AG04449 (cell line): ENCODE measurements around the gene NANOS2.
"Not testable (repeated sequence)": the region's sequence is repeated elsewhere in the genome, so short reads cannot be mapped to it uniquely, and the experiment has no call there.

Experiments used
- CTCF ChIA-PET: fragments of 350-600 bp; formaldehyde crosslinking; extraction: SDS; loops from one replicate; lab custom pipeline; 2021; ENCODE audit warnings: antibody characterized with exemption; lab: Yijun Ruan, JAX
- POLR2A ChIA-PET: fragments of 400-600, 350-600 bp; formaldehyde crosslinking; extraction: SDS; loops from one replicate; lab custom pipeline; 2020; ENCODE audit warnings: antibody characterized with exemption, inconsistent platforms; lab: Yijun Ruan, JAX
- DNase-seq: peaks from one replicate; pipeline ENCODE4 v3.0.0-alpha.2; 2010; ENCODE audit warnings: low read depth, low spot score
- H3K4me3 ChIP-seq: 2 replicates; pipeline ENCODE4 v1.5.1; 2011; ENCODE audit warnings: low read depth, mild to moderate bottlenecking, control low read depth, low read length
- TF ChIP-seq, protein P1 (sequence below): IDR thresholded peaks from one replicate; pipeline ENCODE4 v1.5.1; 2011; ENCODE audit warnings: mild to moderate bottlenecking, moderate library complexity, low read length, control low read depth, inconsistent platforms; ENCODE audit not compliant: insufficient read depth; ENCODE audit errors: missing control alignments

The NANOS2 gene

DNA sequence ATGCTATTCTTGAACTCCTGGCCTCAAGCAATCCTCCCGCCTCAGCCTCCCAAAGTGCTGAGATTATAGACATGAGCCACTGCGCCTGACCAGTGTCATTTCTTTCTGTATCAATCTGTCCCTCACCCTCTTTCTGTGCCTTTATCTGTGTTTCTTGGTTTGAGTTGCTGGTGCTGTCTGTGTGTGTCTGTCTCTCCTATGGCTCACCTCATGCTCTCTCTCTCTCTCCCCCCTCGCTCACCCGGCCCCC, 38.5 kb downstream of the NANOS2 start:
- POLR2A ChIA-PET = interaction anchor here (0.6 kb wide), 1 partner anchor 13 kb away, joined by 3 read pairs; no protein-coding TSS in a partner anchor
- TF ChIP-seq, protein P1, sequence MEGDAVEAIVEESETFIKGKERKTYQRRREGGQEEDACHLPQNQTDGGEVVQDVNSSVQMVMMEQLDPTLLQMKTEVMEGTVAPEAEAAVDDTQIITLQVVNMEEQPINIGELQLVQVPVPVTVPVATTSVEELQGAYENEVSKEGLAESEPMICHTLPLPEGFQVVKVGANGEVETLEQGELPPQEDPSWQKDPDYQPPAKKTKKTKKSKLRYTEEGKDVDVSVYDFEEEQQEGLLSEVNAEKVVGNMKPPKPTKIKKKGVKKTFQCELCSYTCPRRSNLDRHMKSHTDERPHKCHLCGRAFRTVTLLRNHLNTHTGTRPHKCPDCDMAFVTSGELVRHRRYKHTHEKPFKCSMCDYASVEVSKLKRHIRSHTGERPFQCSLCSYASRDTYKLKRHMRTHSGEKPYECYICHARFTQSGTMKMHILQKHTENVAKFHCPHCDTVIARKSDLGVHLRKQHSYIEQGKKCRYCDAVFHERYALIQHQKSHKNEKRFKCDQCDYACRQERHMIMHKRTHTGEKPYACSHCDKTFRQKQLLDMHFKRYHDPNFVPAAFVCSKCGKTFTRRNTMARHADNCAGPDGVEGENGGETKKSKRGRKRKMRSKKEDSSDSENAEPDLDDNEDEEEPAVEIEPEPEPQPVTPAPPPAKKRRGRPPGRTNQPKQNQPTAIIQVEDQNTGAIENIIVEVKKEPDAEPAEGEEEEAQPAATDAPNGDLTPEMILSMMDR = no peak
- DNase-seq = no peak
- no peak overlapping the region for H3K4me3 ChIP-seq
- CTCF ChIA-PET = interaction anchor here (1.0 kb wide), 1 partner anchor 8 kb away, joined by 3 read pairs; no protein-coding TSS in a partner anchor

DNA sequence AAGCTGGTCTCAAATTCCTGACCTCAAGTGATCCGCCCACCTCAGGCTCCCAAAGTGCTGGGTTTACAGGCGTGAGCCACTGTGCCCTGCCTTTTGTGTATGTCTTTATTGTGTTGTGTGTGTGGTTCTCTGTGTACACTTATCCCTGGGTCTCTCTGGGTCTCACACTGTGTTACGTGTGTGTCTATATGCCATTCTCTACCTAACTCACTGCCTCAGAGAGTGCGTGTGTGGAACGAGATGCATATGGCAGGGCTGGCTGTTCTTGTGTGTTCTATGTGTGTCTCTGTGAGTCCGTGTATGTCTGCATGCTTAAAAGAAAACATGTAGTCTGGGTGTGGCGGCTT, 40.0 kb downstream of the NANOS2 start:
- H3K4me3 ChIP-seq = no peak overlapping the region
- TF ChIP-seq, protein P1 = no peak
- ChIA-PET CTCF (interaction anchor here (1.6 kb wide), 2 partner anchors 8 to 10 kb away, joined by 3 to 7 read pairs; partner anchors contain the start of gene FOXA3), POLR2A (no interaction called here)
- no peak for DNase-seq

DNA sequence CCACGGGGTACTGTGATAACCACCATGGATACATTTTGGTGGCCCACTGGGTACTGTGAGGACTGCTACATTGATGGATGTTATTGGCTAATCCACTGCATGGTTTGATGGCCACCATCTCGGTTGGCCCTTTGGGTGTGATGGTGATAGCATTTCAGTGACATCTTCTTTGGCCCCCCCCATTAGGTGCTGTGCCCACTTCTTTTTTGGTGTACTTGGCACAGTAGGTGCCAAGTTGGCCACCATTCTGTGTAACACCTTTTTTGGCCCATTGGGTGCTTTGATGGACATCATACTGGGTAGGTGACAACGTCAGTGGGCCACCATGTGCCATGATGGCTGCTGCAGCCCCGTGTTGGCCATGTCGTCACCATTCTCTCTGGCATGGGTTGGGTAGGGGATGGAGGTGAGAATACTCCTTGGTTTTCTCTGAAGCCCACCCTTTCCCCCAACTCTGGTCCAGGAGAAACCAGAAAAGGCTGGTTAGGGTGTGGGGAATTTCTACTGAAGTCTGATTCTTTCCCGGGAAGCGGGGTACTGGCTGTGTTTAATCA, 41.3 kb downstream of the NANOS2 start:
- TF ChIP-seq, protein P1 = no peak
- POLR2A ChIA-PET = no interaction called here
- H3K4me3 ChIP-seq = no peak overlapping the region
- CTCF ChIA-PET = interaction anchor here (1.4 to 7.7 kb wide), 2 partner anchors 8 to 9 kb away, joined by 6 to 62 read pairs; partner anchors contain the start of gene FOXA3
- DNase-seq = no peak

DNA sequence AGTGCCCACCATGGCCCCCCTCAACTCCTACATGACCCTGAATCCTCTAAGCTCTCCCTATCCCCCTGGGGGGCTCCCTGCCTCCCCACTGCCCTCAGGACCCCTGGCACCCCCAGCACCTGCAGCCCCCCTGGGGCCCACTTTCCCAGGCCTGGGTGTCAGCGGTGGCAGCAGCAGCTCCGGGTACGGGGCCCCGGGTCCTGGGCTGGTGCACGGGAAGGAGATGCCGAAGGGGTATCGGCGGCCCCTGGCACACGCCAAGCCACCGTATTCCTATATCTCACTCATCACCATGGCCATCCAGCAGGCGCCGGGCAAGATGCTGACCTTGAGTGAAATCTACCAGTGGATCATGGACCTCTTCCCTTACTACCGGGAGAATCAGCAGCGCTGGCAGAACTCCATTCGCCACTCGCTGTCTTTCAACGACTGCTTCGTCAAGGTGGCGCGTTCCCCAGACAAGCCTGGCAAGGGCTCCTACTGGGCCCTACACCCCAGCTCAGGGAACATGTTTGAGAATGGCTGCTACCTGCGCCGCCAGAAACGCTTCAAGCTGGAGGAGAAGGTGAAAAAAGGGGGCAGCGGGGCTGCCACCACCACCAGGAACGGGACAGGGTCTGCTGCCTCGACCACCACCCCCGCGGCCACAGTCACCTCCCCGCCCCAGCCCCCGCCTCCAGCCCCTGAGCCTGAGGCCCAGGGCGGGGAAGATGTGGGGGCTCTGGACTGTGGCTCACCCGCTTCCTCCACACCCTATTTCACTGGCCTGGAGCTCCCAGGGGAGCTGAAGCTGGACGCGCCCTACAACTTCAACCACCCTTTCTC, 42.3 kb downstream of the NANOS2 start:
- CTCF ChIA-PET = interaction anchor here (1.4 to 7.7 kb wide), 3 partner anchors 8 to 13 kb away, joined by 5 to 62 read pairs (median 6); partner anchors contain the start of gene FOXA3
- TF ChIP-seq, protein P1 = no peak
- H3K4me3 ChIP-seq = no peak overlapping the region
- no peak for DNase-seq
- POLR2A ChIA-PET = no interaction called here

DNA sequence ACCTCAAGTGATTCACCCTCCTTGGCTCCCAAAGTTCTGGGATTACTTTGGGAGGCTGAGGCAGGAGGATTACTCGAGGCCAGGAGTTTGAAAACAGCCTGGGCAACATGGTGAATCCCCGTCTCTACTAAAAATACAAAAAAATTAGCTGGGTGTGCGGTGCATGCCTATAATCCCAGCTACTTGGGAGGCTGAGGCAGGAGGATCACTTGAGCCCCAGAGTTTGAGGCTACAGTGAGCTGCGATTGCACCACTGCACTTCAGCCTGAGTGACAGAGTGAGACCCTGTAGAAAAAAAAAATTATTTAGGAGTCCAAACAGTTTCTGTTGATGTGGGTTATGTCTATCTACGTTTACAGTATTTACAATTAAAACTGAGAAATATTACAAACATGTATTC, 43.8 kb downstream of the NANOS2 start:
- DNase-seq = no peak
- ChIA-PET CTCF (interaction anchor here (1.0 to 7.7 kb wide), 3 partner anchors 10 to 139 kb away, joined by 3 to 62 read pairs (median 4); no protein-coding TSS in a partner anchor), POLR2A (no interaction called here)
- TF ChIP-seq, protein P1 = no peak
- H3K4me3 ChIP-seq = no peak overlapping the region

DNA sequence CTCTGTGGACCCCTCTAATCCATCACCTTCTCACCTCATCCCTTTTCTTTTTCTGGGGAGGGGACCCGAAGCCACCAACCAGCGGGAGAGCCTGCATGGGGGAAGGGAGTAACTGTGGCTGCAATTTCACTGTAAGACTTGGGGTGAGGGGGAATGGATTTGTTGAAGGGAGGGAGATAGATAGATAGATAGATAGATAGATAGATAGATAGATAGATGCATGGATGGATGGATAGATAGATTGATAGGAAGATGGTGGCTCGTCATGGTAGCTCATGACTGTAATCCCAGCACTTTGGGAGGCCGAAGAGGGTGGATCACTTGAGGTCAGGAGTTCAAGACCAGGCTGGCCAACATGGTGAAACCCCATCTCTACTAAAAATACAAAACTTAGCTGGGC, 47.3 kb downstream of the NANOS2 start:
- not testable (repeated sequence) for DNase-seq, H3K4me3 ChIP-seq
- ChIA-PET POLR2A (interaction anchor here (0.5 kb wide), 1 partner anchor 168 kb away, joined by 4 read pairs; no protein-coding TSS in a partner anchor), CTCF (interaction anchor here (7.7 kb wide), 1 partner anchor 14 kb away, joined by 62 read pairs; no protein-coding TSS in a partner anchor)
